Left renal cortex interstitium (tissue), 4 donors: ENCODE results near the gene DTNA. TPM values are rescaled to one million over a fixed set of nuclear protein-coding genes. Genes with fewer than 3 reads are reported as not detected.

Source experiments
- DNase-seq, 4 donors: peaks; one replicate each; pipeline ENCODE4 v3.0.0-alpha.2; 2013; ENCODE audit warnings: low read depth in 4 of 4, low spot score in 2 of 4, missing footprints in 1 of 4
- polyA plus RNA-seq, 4 donors: library from polyadenylated mRNA; unstranded; fragments of 120-200 nt; gene quantifications; one replicate each; pipeline ENCODE4 v1.2.1, GENCODE V29; 2013; ENCODE audit not compliant: insufficient read length in 4 of 4

Gene DTNA
- polyA plus RNA-seq, 4 donors, result 14.2 to 21.3 (median 18.6) TPM

GRCh38 chr18:34844732-34845459, 134.8 kb downstream of the DTNA start:
- no peak for DNase-seq

GRCh38 chr18:34847408-34847807, 137.3 kb downstream of the DTNA start:
- no peak for DNase-seq

- no peak for DNase-seq
Observed at GRCh38 chr18:34848156-34848555, 138.1 kb downstream of the DTNA start.

GRCh38 chr18:34848695-34849094, 138.6 kb downstream of the DTNA start:
- DNase-seq, result no peak

GRCh38 chr18:34857320-34857719, 147.2 kb downstream of the DTNA start:
- no peak for DNase-seq

- DNase-seq, result no peak
Observed at GRCh38 chr18:34858188-34858587, 148.1 kb downstream of the DTNA start.

- no peak for DNase-seq
Observed at GRCh38 chr18:34859496-34859895, 149.4 kb downstream of the DTNA start.

GRCh38 chr18:34862561-34862960, 152.5 kb downstream of the DTNA start:
- no peak for DNase-seq

- DNase-seq, result no peak
Observed at GRCh38 chr18:34863702-34864101, 153.6 kb downstream of the DTNA start.

GRCh38 chr18:34864836-34865497, 154.9 kb downstream of the DTNA start:
- DNase-seq, result no peak

GRCh38 chr18:34866310-34866709, 156.2 kb downstream of the DTNA start:
- no peak for DNase-seq

GRCh38 chr18:34866739-34867138, 156.6 kb downstream of the DTNA start:
- DNase-seq, result no peak

- no peak for DNase-seq
Observed at GRCh38 chr18:34867520-34867919, 157.4 kb downstream of the DTNA start.

GRCh38 chr18:34870555-34871310, 160.6 kb downstream of the DTNA start:
- peak in 2 of 4 donors; percentile 12 to 15 for DNase-seq

GRCh38 chr18:34871435-34871834, 161.3 kb downstream of the DTNA start:
- no peak for DNase-seq

GRCh38 chr18:34872066-34872465, 162.0 kb downstream of the DTNA start:
- DNase-seq, result no peak

- DNase-seq, result no peak
Observed at GRCh38 chr18:34873986-34874580, 164.0 kb downstream of the DTNA start.

- DNase-seq, result no peak
Observed at GRCh38 chr18:34875150-34875549, 165.1 kb downstream of the DTNA start.

- DNase-seq, result no peak
Observed at GRCh38 chr18:34880403-34880802, 170.3 kb downstream of the DTNA start.

GRCh38 chr18:34880882-34881834, 171.1 kb downstream of the DTNA start:
- no peak for DNase-seq
